OCI-LY1 (cell line): ENCODE results near the gene TMEM174.

Source experiments
- H2AFZ ChIP-seq: fragments of 200-600 bp; sonication (generic), shearing (Covaris generic); 2 replicates; pipeline ENCODE4 v1.6.0; 2014; ENCODE audit warnings: antibody characterized with exemption, mild to moderate bottlenecking, low read length
- H3F3A ChIP-seq: fragments of 200-600 bp; sonication (generic), shearing (Covaris generic); 2 replicates; pipeline ENCODE4 v1.6.0; 2014; ENCODE audit warnings: mild to moderate bottlenecking, antibody characterized with exemption, low read length, moderate library complexity; ENCODE audit not compliant: insufficient read depth
- H3K27ac ChIP-seq: fragments of 200-600 bp; sonication (generic); 2 replicates; pipeline ENCODE4 v1.5.1; 2014; ENCODE audit warnings: low read length, mixed run types, mild to moderate bottlenecking, low read depth; ENCODE audit not compliant: poor library complexity, severe bottlenecking
- H3K27me3 ChIP-seq: fragments of 200-600 bp; sonication (generic); 2 replicates; pipeline ENCODE4 v1.6.0; 2014; ENCODE audit warnings: antibody characterized with exemption, mild to moderate bottlenecking, low read length, moderate library complexity; ENCODE audit not compliant: insufficient read depth
- H3K36me3 ChIP-seq: fragments of 200-600 bp; sonication (generic); 2 replicates; pipeline ENCODE4 v1.6.1; 2014; ENCODE audit warnings: mild to moderate bottlenecking, antibody characterized with exemption, low read length, moderate library complexity, mixed read lengths; ENCODE audit not compliant: insufficient read depth
- H3K4me1 ChIP-seq: fragments of 200-600 bp; sonication (generic); 2 replicates; pipeline ENCODE4 v1.5.1; 2014; ENCODE audit warnings: mild to moderate bottlenecking, low read length, moderate library complexity; ENCODE audit not compliant: insufficient read depth, severe bottlenecking
- H3K4me2 ChIP-seq: fragments of 200-600 bp; sonication (generic), shearing (Covaris generic); 2 replicates; pipeline ENCODE4 v1.6.1; 2014; ENCODE audit warnings: low read length
- H3K4me3 ChIP-seq: fragments of 200-600 bp; sonication (generic); 2 replicates; pipeline ENCODE4 v1.5.1; 2014; ENCODE audit warnings: low read length, low read depth, mild to moderate bottlenecking, mixed read lengths; ENCODE audit not compliant: poor library complexity, severe bottlenecking
- H3K79me2 ChIP-seq: fragments of 200-600 bp; shearing (Covaris generic); 2 replicates; pipeline ENCODE4 v1.6.1; 2016; ENCODE audit warnings: mixed run types, low read length, mixed read lengths; ENCODE audit not compliant: insufficient read depth
- H3K9ac ChIP-seq: fragments of 200-600 bp; sonication (generic), shearing (Covaris generic); 2 replicates; pipeline ENCODE4 v1.6.1; 2014; ENCODE audit warnings: mild to moderate bottlenecking, low read length, mixed read lengths
- H3K9me2 ChIP-seq: fragments of 200-600 bp; sonication (generic), shearing (Covaris generic); 2 replicates; pipeline ENCODE4 v1.6.1; 2014; ENCODE audit warnings: low read depth, mild to moderate bottlenecking, low read length, mixed read lengths
- H3K9me3 ChIP-seq: fragments of 200-600 bp; shearing (Covaris generic); 2 replicates; pipeline ENCODE4 v1.6.1; 2014; ENCODE audit warnings: low read length, mixed read lengths
- H4K20me1 ChIP-seq: fragments of 200-600 bp; sonication (generic), shearing (Covaris generic); 2 replicates; pipeline ENCODE4 v1.6.0; 2016; ENCODE audit warnings: mild to moderate bottlenecking, low read length; ENCODE audit not compliant: insufficient read depth
- CTCF ChIP-seq: fragments of 200-600 bp; sonication (generic), shearing (Covaris generic); IDR thresholded peaks from 2 replicates; pipeline ENCODE4 v1.5.1; 2017; ENCODE audit warnings: mild to moderate bottlenecking, antibody characterized with exemption, low read length, moderate library complexity, mixed read lengths
- EZH2 ChIP-seq: fragments of 200-600 bp; sonication (generic), shearing (Covaris generic); IDR thresholded peaks from 2 replicates; pipeline ENCODE4 v1.8.0; 2017; ENCODE audit warnings: borderline replicate concordance, mixed run types, mild to moderate bottlenecking, antibody characterized with exemption, low read length, moderate library complexity, mixed read lengths

Gene TMEM174

GRCh38 chr5:73201547-73202513, 28.8 kb downstream of the TMEM174 start:
- H3K27ac ChIP-seq, result no peak overlapping the region
- peak overlapping the region; percentile 68 for H3K4me2 ChIP-seq
- peak overlapping the region; percentile 48 for H3K4me3 ChIP-seq

GRCh38 chr5:73204332-73204731, 31.3 kb downstream of the TMEM174 start:
- Histone ChIP-seq H3K9me3 (no peaks in the 10 kb centered on the region), H4K20me1 (no peaks in the 10 kb centered on the region), H3K9me2 (no peaks in the 10 kb centered on the region), H3K79me2 (no peaks in the 10 kb centered on the region), H3F3A (no peaks in the 10 kb centered on the region), H3K27me3 (no peaks in the 10 kb centered on the region), H3K9ac (no peak overlapping the region), H3K4me3 (no peak overlapping the region), H3K27ac (no peak overlapping the region), H3K4me2 (no peak overlapping the region), H3K4me1 (peaks cover 2% of the 10 kb centered on the region), H3K36me3 (no peaks in the 10 kb centered on the region), H2AFZ (no peak overlapping the region)
- no peak for TF ChIP-seq CTCF
- TF ChIP-seq EZH2, result no peak

More at GRCh38 chr5:73201547-73202513, 28.8 kb downstream of the TMEM174 start:
- H3F3A ChIP-seq, result no peaks in the 10 kb centered on the region
- peaks cover 20% of the 10 kb centered on the region for H3K4me1 ChIP-seq
- no peaks in the 10 kb centered on the region for H3K79me2 ChIP-seq
- H3K36me3 ChIP-seq, result no peaks in the 10 kb centered on the region
- no peak overlapping the region for H2AFZ ChIP-seq
- H3K9me3 ChIP-seq, result no peaks in the 10 kb centered on the region
- H3K9me2 ChIP-seq, result no peaks in the 10 kb centered on the region
- TF ChIP-seq CTCF, result peak; percentile 91
- no peak for TF ChIP-seq EZH2
- H3K27me3 ChIP-seq, result no peaks in the 10 kb centered on the region
- H4K20me1 ChIP-seq, result no peaks in the 10 kb centered on the region
- H3K9ac ChIP-seq, result no peak overlapping the region; the same call in 1 of the 2 replicates

- no peaks in the 10 kb centered on the region for H3K9me2 ChIP-seq
- H3K4me3 ChIP-seq, result no peak overlapping the region
- H3K4me1 ChIP-seq, result no peaks in the 10 kb centered on the region
- no peaks in the 10 kb centered on the region for H4K20me1 ChIP-seq
- H3K9me3 ChIP-seq, result no peaks in the 10 kb centered on the region
- no peak overlapping the region for H3K27ac ChIP-seq
- no peaks in the 10 kb centered on the region for H3K79me2 ChIP-seq
- no peak overlapping the region for H3K9ac ChIP-seq
- TF ChIP-seq EZH2, result no peak
- no peak for TF ChIP-seq CTCF
- H3K27me3 ChIP-seq, result no peaks in the 10 kb centered on the region
- no peaks in the 10 kb centered on the region for H3K36me3 ChIP-seq
- H3K4me2 ChIP-seq, result no peak overlapping the region
- no peak overlapping the region for H2AFZ ChIP-seq
- H3F3A ChIP-seq, result no peaks in the 10 kb centered on the region
Observed at GRCh38 chr5:73204733-73205132, 31.7 kb downstream of the TMEM174 start.
